ENCODE results near the gene PACS2. TPM values are rescaled to one million over a fixed set of nuclear protein-coding genes. Genes with fewer than 3 reads are reported as not detected.

PACS2 gene
- total RNA-seq, 1 experiment from 2014 or later: 57.7 TPM

DNA sequence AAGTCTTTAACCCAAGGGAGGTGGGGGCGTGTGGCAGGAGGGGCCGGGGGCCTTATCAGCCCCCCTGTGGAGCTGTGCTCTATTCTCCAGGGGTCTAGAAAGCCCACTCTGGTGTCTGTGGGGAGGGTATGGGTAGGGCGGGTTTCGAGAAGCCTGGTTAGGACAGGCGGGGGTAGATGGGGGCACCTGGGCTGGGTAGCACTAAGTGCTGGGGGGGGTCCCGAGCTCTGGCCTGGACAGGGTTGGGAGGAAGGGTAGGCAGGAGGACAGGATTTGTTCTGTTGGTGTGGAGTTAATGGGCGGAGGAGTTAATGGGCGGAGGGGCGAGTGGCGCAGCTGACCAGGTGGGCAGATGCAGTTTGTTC lies 2.0 kb downstream of the PACS2 start:
- DNase-seq (ENCODE audit: unreplicated experiment): no peak
- Mint-ChIP-seq H3K4me3 (ENCODE audit: unreplicated experiment) (peak overlapping the region; percentile 84), H3K4me1 (ENCODE audit: insufficient read depth, unreplicated experiment) (peaks cover 6% of the 10 kb centered on the region), H3K27ac (ENCODE audit: low read depth, unreplicated experiment) (no peak overlapping the region), H3K27me3 (ENCODE audit: insufficient read depth, unreplicated experiment) (no peaks in the 10 kb centered on the region), H3K36me3 (ENCODE audit: insufficient read depth, unreplicated experiment) (peaks cover 12% of the 10 kb centered on the region), H3K9me3 (ENCODE audit: unreplicated experiment) (no peaks in the 10 kb centered on the region)
- TF ChIP-seq, protein P1, sequence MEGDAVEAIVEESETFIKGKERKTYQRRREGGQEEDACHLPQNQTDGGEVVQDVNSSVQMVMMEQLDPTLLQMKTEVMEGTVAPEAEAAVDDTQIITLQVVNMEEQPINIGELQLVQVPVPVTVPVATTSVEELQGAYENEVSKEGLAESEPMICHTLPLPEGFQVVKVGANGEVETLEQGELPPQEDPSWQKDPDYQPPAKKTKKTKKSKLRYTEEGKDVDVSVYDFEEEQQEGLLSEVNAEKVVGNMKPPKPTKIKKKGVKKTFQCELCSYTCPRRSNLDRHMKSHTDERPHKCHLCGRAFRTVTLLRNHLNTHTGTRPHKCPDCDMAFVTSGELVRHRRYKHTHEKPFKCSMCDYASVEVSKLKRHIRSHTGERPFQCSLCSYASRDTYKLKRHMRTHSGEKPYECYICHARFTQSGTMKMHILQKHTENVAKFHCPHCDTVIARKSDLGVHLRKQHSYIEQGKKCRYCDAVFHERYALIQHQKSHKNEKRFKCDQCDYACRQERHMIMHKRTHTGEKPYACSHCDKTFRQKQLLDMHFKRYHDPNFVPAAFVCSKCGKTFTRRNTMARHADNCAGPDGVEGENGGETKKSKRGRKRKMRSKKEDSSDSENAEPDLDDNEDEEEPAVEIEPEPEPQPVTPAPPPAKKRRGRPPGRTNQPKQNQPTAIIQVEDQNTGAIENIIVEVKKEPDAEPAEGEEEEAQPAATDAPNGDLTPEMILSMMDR (IDR thresholded peaks at IDR 0.05; ENCODE audit: unreplicated experiment): no peak
- intact Hi-C loops (cut with micrococcal nuclease): loop anchor here (5.0 kb wide), 1 partner anchor 36 kb away; no protein-coding TSS in a partner anchor
- ChIA-PET CTCF (interaction anchor here (1.7 kb wide), 1 partner anchor 35 kb away, joined by 4 read pairs; no protein-coding TSS in a partner anchor), POLR2A (interaction anchor here (0.7 to 0.8 kb wide), 2 partner anchors 17 to 47 kb away, joined by 3 to 4 read pairs; no protein-coding TSS in a partner anchor)
- no TSS peak for BruUV-seq (replicated peaks)

DNA sequence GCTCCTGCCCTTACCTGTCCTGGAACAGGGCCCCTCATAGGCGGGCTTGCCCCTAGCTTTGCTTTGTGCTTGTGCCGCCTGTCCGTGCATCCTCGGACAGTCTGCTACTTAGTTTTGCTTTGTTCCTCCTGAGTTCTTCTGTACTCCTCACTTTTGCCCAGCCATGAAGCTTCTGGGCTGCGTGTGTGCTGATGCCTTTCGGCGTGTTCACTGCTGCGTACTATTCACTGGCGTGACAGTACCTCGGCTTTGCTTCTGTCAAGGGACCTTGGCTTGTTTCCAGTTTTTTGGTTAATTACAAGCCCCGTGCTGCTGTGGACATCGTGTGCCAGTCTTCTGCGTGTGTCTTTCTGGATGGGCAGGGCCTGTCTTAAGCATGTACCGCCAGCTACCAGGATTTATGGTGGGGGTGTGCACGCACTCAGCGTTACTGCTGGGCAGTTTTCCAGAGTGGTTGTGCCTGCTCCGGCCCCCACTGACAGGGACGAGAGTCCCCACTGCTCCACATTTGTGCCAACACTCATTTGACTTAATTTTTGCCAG lies 2.5 kb downstream of the PACS2 start:
- BruUV-seq (replicated peaks): no TSS peak
- Mint-ChIP-seq H3K4me1 (ENCODE audit: insufficient read depth, unreplicated experiment) (peaks cover 6% of the 10 kb centered on the region), H3K9me3 (ENCODE audit: unreplicated experiment) (no peaks in the 10 kb centered on the region), H3K36me3 (ENCODE audit: insufficient read depth, unreplicated experiment) (peaks cover 12% of the 10 kb centered on the region), H3K27ac (ENCODE audit: low read depth, unreplicated experiment) (no peak overlapping the region), H3K4me3 (ENCODE audit: unreplicated experiment) (peak overlapping the region; percentile 84), H3K27me3 (ENCODE audit: insufficient read depth, unreplicated experiment) (no peaks in the 10 kb centered on the region)
- ChIA-PET CTCF (interaction anchor here (0.8 to 1.7 kb wide), 2 partner anchors 35 to 80 kb away, joined by 3 to 4 read pairs; no protein-coding TSS in a partner anchor), POLR2A (interaction anchor here (0.7 to 0.8 kb wide), 2 partner anchors 18 to 47 kb away, joined by 3 to 4 read pairs; no protein-coding TSS in a partner anchor)
- intact Hi-C loops (cut with micrococcal nuclease): loop anchor here (5.0 kb wide), 1 partner anchor 35 kb away; no protein-coding TSS in a partner anchor
- TF ChIP-seq, protein P1 (IDR thresholded peaks at IDR 0.05; ENCODE audit: unreplicated experiment): no peak
- DNase-seq (ENCODE audit: unreplicated experiment): no peak

DNA sequence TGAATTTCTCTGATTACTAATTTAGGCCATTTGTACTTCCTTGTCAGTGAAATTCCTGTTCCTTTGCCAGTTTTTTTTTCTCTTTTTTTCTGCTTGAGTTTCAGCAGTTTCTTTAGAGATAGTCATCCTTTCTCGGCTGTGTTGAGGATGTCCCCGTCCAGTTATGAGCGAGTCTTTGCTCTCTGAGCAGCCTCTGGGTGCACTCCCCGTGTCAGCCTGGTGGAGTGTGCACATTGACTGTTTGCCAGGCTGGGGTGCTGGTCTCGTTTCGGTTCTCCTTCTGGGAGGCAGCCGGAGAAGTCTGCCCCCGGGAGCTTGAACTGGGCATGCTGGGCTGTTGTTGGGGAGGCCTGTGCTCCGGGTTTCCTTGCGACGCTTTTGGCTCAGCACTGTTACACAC lies 3.0 kb downstream of the PACS2 start:
- no peak for DNase-seq (ENCODE audit: unreplicated experiment)
- Mint-ChIP-seq H3K4me1 (ENCODE audit: insufficient read depth, unreplicated experiment) (peaks cover 6% of the 10 kb centered on the region), H3K27ac (ENCODE audit: low read depth, unreplicated experiment) (no peak overlapping the region), H3K27me3 (ENCODE audit: insufficient read depth, unreplicated experiment) (no peaks in the 10 kb centered on the region), H3K4me3 (ENCODE audit: unreplicated experiment) (no peak overlapping the region), H3K36me3 (ENCODE audit: insufficient read depth, unreplicated experiment) (peaks cover 12% of the 10 kb centered on the region), H3K9me3 (ENCODE audit: unreplicated experiment) (no peaks in the 10 kb centered on the region)
- ChIA-PET CTCF (interaction anchor here (0.8 to 1.7 kb wide), 2 partner anchors 35 to 79 kb away, joined by 3 to 4 read pairs; no protein-coding TSS in a partner anchor), POLR2A (interaction anchor here (0.7 to 1.0 kb wide), 2 partner anchors 16 to 18 kb away, joined by 3 to 4 read pairs; partner anchors contain the start of gene BRF1)
- intact Hi-C loops (cut with micrococcal nuclease): loop anchor here (5.0 kb wide), 1 partner anchor 35 kb away; no protein-coding TSS in a partner anchor
- TF ChIP-seq, protein P1 (IDR thresholded peaks at IDR 0.05; ENCODE audit: unreplicated experiment): no peak
- no TSS peak for BruUV-seq (replicated peaks)

DNA sequence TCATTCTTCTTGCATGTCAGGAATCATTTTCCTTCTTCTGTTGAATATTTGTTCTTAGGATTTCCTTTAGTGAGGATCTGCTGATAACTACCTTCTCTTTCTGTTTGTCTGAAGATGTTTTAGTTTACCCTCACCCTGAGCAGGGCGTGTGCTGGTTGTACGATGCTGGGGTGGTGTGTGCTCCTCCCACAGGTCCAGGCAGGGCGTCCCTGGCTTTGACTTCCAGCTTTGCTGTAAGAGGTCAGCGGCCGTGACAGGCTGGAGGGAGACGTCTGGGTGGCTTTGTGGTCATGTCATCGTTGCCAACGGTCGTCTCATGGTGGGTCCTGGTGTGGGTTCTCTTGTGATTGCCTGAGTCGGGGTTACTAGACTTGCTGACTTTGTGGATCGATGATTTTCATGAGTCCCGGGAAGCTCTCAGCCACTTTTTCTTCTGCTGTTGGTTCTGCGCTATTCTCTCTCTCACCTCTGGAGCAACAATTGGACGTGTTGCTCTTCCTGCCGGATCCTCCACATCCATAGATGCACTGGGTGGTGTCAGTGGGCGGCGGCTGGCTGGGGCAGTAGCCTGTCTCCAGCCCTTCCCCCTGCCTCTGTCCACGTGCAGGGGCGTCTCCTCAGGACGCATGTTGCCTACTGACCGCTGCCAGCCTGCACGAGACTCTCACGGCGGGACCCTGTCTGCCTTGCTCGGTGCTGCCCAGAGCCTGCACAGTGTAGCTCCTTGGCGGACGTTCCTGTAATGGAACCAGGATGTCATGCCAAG lies 8.4 kb downstream of the PACS2 start:
- intact Hi-C loops (cut with micrococcal nuclease): no loop called here
- Mint-ChIP-seq H3K27me3 (ENCODE audit: insufficient read depth, unreplicated experiment) (no peaks in the 10 kb centered on the region), H3K9me3 (ENCODE audit: unreplicated experiment) (no peaks in the 10 kb centered on the region), H3K27ac (ENCODE audit: low read depth, unreplicated experiment) (no peak overlapping the region), H3K4me3 (ENCODE audit: unreplicated experiment) (no peak overlapping the region), H3K4me1 (ENCODE audit: insufficient read depth, unreplicated experiment) (peaks cover 8% of the 10 kb centered on the region), H3K36me3 (ENCODE audit: insufficient read depth, unreplicated experiment) (peaks cover 6% of the 10 kb centered on the region)
- POLR2A ChIA-PET: no interaction called here
- CTCF ChIA-PET: interaction anchor here (0.6 to 0.7 kb wide), 2 partner anchors 514 to 1972 kb away, joined by 3 to 5 read pairs; no protein-coding TSS in a partner anchor
- BruUV-seq (replicated peaks): no TSS peak
- DNase-seq (ENCODE audit: unreplicated experiment): no peak
- TF ChIP-seq, protein P1 (IDR thresholded peaks at IDR 0.05; ENCODE audit: unreplicated experiment): no peak
